Heart left ventricle (tissue), 13 donors: ENCODE results near the gene SLC5A12.

Experiments
- POLR2A ChIP-seq, 2 donors: fragments of 450-650 bp; IDR thresholded peaks; one replicate each; pipeline ENCODE4 v1.6.1; 2017; ENCODE audit warnings: antibody characterized with exemption in 2 of 2, mild to moderate bottlenecking in 2 of 2, moderate library complexity in 2 of 2
- TF ChIP-seq, protein P1 (sequence below), 12 donors: fragments of 200-600 bp; sonication (generic) in 4 of 12; IDR thresholded peaks; one replicate each; pipeline versions ENCODE4 v1.5.0 to v1.8.0; 2018 to 2022; ENCODE audit warnings: antibody characterized with exemption in 12 of 12, mild to moderate bottlenecking in 5 of 12
- donor health status: ischemic (EF 13 %, LVEDD 7.1; RV severe dilation, severe dysfunction).
- donor health status: DM: no; HTN: yes; CAD: no.
- donor health status: DM: no; HTN: no; CAD: no.
- donor health status: ischemic (EF 25% LVEDD 6.9; RV normal size, moderate dysfunction).
- donor health status: ischemic (EF 25% LVEDD 5.7; RV mildly dilated, moderate dysfunction).
- donor health status: ischemic (EF 35%, LVEDD 5.7; RV mildly dilated, moderate dysfunction).
- donor health status: nonischemic (EF 11% LVEDD 7.7; RV severe dilation, severe dysfunction).
- donor health status: DM: yes; HTN: yes; CAD: no.
- donor health status: PGD.
- donor health status: ischemic (EF 29% LVEDD 5.4; RV normal size, mild dysfunction).
- donor health status: nonischemic (EF 23%, LVEDD 6.1; RV moderate dilation, normal function).

- no peak for TF ChIP-seq POLR2A (IDR thresholded peaks at IDR 0.05)
- TF ChIP-seq, protein P1, sequence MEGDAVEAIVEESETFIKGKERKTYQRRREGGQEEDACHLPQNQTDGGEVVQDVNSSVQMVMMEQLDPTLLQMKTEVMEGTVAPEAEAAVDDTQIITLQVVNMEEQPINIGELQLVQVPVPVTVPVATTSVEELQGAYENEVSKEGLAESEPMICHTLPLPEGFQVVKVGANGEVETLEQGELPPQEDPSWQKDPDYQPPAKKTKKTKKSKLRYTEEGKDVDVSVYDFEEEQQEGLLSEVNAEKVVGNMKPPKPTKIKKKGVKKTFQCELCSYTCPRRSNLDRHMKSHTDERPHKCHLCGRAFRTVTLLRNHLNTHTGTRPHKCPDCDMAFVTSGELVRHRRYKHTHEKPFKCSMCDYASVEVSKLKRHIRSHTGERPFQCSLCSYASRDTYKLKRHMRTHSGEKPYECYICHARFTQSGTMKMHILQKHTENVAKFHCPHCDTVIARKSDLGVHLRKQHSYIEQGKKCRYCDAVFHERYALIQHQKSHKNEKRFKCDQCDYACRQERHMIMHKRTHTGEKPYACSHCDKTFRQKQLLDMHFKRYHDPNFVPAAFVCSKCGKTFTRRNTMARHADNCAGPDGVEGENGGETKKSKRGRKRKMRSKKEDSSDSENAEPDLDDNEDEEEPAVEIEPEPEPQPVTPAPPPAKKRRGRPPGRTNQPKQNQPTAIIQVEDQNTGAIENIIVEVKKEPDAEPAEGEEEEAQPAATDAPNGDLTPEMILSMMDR (IDR thresholded peaks at IDR 0.05): no peak
Observed at GRCh38 chr11:26731084-26731456, 9.2 kb upstream of the SLC5A12 start.
